OCI-LY7 (cell line): ENCODE results near the gene C10orf90.

Experiments used
- EZH2phosphoT487 ChIP-seq: fragments of 200-600 bp; sonication (generic); IDR thresholded peaks from 2 replicates; pipeline ENCODE4 v1.6.1; 2018; ENCODE audit warnings: low read depth, borderline replicate concordance, mild to moderate bottlenecking, mixed run types, antibody characterized with exemption, low read length, moderate library complexity, mixed read lengths
- TF ChIP-seq, protein P1 (sequence below): fragments of 200-600 bp; sonication (generic); conservative IDR thresholded peaks from 2 replicates; pipeline ENCODE4 v1.5.1; 2014; ENCODE audit warnings: mild to moderate bottlenecking, antibody characterized with exemption, low read length, moderate library complexity, mixed read lengths

DNA sequence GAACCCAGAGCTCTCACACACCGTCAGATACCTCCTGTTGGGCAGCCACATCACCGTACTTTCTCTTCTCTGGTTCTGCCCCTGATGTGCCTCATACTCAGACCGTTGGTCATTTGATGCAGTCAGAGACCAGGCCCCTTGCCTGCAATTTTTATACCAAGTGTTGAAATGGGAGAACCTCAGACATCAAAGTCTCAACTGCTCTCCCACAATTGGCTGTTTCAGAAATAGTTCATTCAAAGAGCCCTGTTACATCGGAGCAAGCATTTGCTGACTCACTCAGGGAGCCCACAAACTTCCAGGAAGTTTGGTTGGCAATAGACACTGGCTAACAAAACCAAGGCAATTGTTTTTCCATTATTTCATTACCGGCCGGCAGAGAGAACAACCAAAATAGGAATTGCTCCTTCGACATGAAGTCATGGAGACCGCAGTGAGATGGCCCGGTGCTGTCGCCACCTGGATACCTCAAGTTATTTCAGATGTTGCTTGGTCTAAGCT, 248.7 kb downstream of the C10orf90 start:
- TF ChIP-seq, protein P1, sequence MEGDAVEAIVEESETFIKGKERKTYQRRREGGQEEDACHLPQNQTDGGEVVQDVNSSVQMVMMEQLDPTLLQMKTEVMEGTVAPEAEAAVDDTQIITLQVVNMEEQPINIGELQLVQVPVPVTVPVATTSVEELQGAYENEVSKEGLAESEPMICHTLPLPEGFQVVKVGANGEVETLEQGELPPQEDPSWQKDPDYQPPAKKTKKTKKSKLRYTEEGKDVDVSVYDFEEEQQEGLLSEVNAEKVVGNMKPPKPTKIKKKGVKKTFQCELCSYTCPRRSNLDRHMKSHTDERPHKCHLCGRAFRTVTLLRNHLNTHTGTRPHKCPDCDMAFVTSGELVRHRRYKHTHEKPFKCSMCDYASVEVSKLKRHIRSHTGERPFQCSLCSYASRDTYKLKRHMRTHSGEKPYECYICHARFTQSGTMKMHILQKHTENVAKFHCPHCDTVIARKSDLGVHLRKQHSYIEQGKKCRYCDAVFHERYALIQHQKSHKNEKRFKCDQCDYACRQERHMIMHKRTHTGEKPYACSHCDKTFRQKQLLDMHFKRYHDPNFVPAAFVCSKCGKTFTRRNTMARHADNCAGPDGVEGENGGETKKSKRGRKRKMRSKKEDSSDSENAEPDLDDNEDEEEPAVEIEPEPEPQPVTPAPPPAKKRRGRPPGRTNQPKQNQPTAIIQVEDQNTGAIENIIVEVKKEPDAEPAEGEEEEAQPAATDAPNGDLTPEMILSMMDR, result no peak
- no peak for TF ChIP-seq EZH2phosphoT487
